PC-3 (cell line): ENCODE measurements around the gene POLR3C. TPM values are rescaled to one million over a fixed set of nuclear protein-coding genes. Genes with fewer than 3 reads are reported as not detected.

Experiments used
- ATAC-seq: fragments of 200-7000 bp; cut with Tn5 transposase; 2 replicates; pipeline ENCODE4 v1.9.1; 2020; ENCODE audit warnings: mild to moderate bottlenecking, moderate library complexity
- BruUV-seq: library from RNA; stranded (reverse); fragments of 400-500 nt; replicated peaks from 2 replicates; lab custom pipeline; 2021; lab: Mats Ljungman, UMichigan
- CTCF ChIA-PET: fragments of 300-600 bp; sonication (Branson Sonifier 250); formaldehyde crosslinking; loops from one replicate; lab custom pipeline; 2022; ENCODE audit warnings: antibody characterized with exemption; lab: Charles Lee
- POLR2A ChIA-PET: fragments of 300-600 bp; sonication (Branson Sonifier 250); formaldehyde crosslinking; loops from one replicate; lab custom pipeline; 2022; ENCODE audit warnings: antibody characterized with exemption; ENCODE audit not compliant: unreplicated experiment; lab: Charles Lee
- DNase-seq: peaks from one replicate; pipeline ENCODE4 v3.0.0-alpha.2; 2015
- H2AFZ ChIP-seq: fragments of 300-600 bp; sonication (generic); 2 replicates; pipeline ENCODE4 v1.6.0; 2016; ENCODE audit warnings: antibody characterized with exemption, low read length
- H3F3A ChIP-seq: fragments of 300-600 bp; sonication (generic); one replicate; pipeline ENCODE4 v1.6.0; 2017; ENCODE audit warnings: antibody characterized with exemption, low read length, control low read depth, mild to moderate bottlenecking; ENCODE audit not compliant: unreplicated experiment
- H3K27ac ChIP-seq: fragments of 300-600 bp; sonication (generic); 2 replicates; pipeline ENCODE4 v1.5.1; 2016; ENCODE audit warnings: mild to moderate bottlenecking, low read length
- H3K27me3 ChIP-seq: fragments of 300-600 bp; sonication (generic); 2 replicates; pipeline ENCODE4 v1.6.1; 2016; ENCODE audit warnings: low read length, mixed read lengths
- H3K36me3 ChIP-seq: fragments of 300-600 bp; sonication (generic); 2 replicates; pipeline ENCODE4 v1.6.1; 2016; ENCODE audit warnings: low read depth, mixed run types, low read length, mixed read lengths
- H3K4me1 ChIP-seq: fragments of 300-600 bp; sonication (generic); 2 replicates; pipeline ENCODE4 v1.5.1; 2016; ENCODE audit warnings: low read length; ENCODE audit not compliant: insufficient read depth
- H3K4me2 ChIP-seq: fragments of 300-600 bp; sonication (generic); 2 replicates; pipeline ENCODE4 v1.6.0; 2016; ENCODE audit warnings: low read length
- H3K4me3 ChIP-seq: fragments of 300-600 bp; sonication (generic); 2 replicates; pipeline ENCODE4 v1.5.1; 2016; ENCODE audit warnings: mild to moderate bottlenecking, low read length, mixed read lengths
- H3K79me2 ChIP-seq: fragments of 300-600 bp; sonication (generic); 2 replicates; pipeline ENCODE4 v1.6.1; 2017; ENCODE audit warnings: low read length, mixed read lengths
- H3K9ac ChIP-seq: fragments of 300-600 bp; sonication (generic); 2 replicates; pipeline ENCODE4 v1.6.0; 2016; ENCODE audit warnings: mild to moderate bottlenecking, low read length
- H3K9me2 ChIP-seq: fragments of 300-600 bp; sonication (generic); replicated peaks from 2 replicates; pipeline ENCODE4 v1.6.1; 2016; ENCODE audit warnings: mixed run types, low read length, mixed read lengths
- H3K9me3 ChIP-seq: fragments of 300-600 bp; sonication (generic); 2 replicates; pipeline ENCODE4 v1.6.1; 2016; ENCODE audit warnings: low read length, mixed read lengths
- H4K20me1 ChIP-seq: fragments of 300-600 bp; sonication (generic); 2 replicates; pipeline ENCODE4 v1.6.1; 2016; ENCODE audit warnings: low read length, mixed read lengths
- EZH2 ChIP-seq: fragments of 300-600 bp; sonication (generic); IDR thresholded peaks from one replicate; pipeline ENCODE4 v1.6.1; 2017; ENCODE audit warnings: antibody characterized with exemption, mild to moderate bottlenecking, low read length; ENCODE audit not compliant: unreplicated experiment
- EZH2phosphoT487 ChIP-seq: fragments of 300-600 bp; sonication (generic); IDR thresholded peaks from 2 replicates; pipeline ENCODE4 v1.6.1; 2018; ENCODE audit warnings: mild to moderate bottlenecking, antibody characterized with exemption, low read length, borderline replicate concordance
- intact Hi-C: fragments of 100-400 bp; cut with micrococcal nuclease; formaldehyde crosslinking; loops from 2 replicates; pipeline ENCODE4 v1.9.0; 2023
- total RNA-seq: library from RNA; depleted of rRNA; stranded (reverse); fragments of >200 nt; gene quantifications from 2 replicates; pipeline ENCODE4 v1.2.3, GENCODE V29; 2014
- TF ChIP-seq, protein P1 (sequence below): fragments of 300-600 bp; sonication (generic); conservative IDR thresholded peaks from 2 replicates; pipeline ENCODE4 v1.5.1; 2017; ENCODE audit warnings: antibody characterized with exemption, low read depth, mild to moderate bottlenecking, low read length

Gene POLR3C
- total RNA-seq, 1 experiment from 2014 or later = 41.5 TPM

DNA sequence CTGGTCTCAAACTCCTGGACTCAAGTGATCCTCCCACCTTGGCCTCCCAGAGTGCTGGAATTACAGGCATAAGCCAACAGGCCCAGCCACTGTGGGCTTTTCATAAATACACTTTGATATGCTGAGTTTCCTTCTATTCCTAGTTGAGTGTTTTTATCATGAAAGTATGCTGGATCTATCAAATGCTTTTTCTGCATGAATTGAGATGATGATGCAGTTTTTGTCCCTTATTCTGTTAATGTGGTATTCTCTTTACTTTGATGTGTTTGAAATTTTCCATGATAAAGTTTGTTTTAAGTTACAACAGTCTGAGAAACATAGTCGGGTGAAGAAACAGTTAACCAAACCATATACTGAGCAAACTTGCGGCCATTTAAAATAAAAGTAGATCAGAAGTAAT lies 24.2 kb upstream of the POLR3C start:
- BruUV-seq = no TSS peak
- Histone ChIP-seq H3K4me2 (no peak overlapping the region), H3K4me3 (no peak overlapping the region), H3K9me2 (no peaks in the 10 kb centered on the region), H3F3A (no peaks in the 10 kb centered on the region), H3K9me3 (peaks cover 19% of the 10 kb centered on the region), H3K9ac (no peak overlapping the region), H2AFZ (no peak overlapping the region), H4K20me1 (no peaks in the 10 kb centered on the region), H3K27ac (no peak overlapping the region), H3K36me3 (peaks cover 27% of the 10 kb centered on the region), H3K27me3 (no peaks in the 10 kb centered on the region), H3K4me1 (peaks cover 26% of the 10 kb centered on the region), H3K79me2 (peaks cover 65% of the 10 kb centered on the region)
- no peak for ATAC-seq
- TF ChIP-seq EZH2phosphoT487 (no peak), EZH2 (no peak)
- TF ChIP-seq, protein P1, sequence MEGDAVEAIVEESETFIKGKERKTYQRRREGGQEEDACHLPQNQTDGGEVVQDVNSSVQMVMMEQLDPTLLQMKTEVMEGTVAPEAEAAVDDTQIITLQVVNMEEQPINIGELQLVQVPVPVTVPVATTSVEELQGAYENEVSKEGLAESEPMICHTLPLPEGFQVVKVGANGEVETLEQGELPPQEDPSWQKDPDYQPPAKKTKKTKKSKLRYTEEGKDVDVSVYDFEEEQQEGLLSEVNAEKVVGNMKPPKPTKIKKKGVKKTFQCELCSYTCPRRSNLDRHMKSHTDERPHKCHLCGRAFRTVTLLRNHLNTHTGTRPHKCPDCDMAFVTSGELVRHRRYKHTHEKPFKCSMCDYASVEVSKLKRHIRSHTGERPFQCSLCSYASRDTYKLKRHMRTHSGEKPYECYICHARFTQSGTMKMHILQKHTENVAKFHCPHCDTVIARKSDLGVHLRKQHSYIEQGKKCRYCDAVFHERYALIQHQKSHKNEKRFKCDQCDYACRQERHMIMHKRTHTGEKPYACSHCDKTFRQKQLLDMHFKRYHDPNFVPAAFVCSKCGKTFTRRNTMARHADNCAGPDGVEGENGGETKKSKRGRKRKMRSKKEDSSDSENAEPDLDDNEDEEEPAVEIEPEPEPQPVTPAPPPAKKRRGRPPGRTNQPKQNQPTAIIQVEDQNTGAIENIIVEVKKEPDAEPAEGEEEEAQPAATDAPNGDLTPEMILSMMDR = no peak
- intact Hi-C loops = loop anchor here (10.0 kb wide), 1 partner anchor 45 kb away; no protein-coding TSS in a partner anchor
- no peak for DNase-seq
- POLR2A ChIA-PET = no interaction called here
- CTCF ChIA-PET = no interaction called here

DNA sequence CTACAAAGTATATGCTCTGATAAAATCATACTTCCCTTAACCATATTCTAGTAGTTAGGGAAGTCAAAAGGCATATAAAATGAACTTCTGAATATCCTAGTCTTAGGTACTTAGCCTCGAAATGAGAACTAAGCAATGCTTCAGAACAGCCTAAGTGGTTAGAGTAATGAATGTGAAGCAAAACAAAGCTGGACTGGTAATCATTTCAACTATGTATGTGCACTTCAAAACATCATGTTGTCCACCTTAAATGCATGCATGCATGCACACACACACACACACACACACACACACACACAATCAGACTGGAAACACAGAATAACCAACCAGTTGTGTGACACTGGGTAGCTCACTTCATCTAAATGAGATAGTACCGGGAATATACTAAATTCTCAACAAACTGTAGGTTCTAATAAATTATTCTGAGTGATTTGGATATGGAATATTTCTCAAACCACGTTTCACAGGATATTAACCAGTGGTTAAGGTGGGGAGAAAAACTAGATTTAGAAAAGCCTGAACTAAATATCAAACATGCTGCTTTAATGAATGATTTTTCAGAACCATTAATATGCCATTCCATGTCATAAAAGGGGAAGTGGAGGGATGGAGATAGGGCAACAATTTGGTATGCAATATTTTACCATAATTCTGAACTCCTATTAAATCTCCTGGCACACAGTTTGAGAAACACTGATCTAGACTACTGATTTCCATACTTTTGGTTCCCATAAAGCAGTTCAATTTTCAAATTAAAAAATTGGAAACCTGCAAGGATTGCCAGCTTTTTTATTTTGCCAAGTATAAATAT lies 19.6 kb upstream of the POLR3C start:
- intact Hi-C loops = loop anchor here (10.0 kb wide), 1 partner anchor 50 kb away; no protein-coding TSS in a partner anchor
- ATAC-seq (no peak; the same call in 1 of the 2 replicates), DNase-seq (no peak)
- Histone ChIP-seq H2AFZ (no peak overlapping the region), H3F3A (no peaks in the 10 kb centered on the region), H3K27me3 (no peaks in the 10 kb centered on the region), H4K20me1 (no peaks in the 10 kb centered on the region), H3K9me3 (no peaks in the 10 kb centered on the region), H3K9me2 (no peaks in the 10 kb centered on the region), H3K36me3 (no peaks in the 10 kb centered on the region), H3K79me2 (peaks cover 86% of the 10 kb centered on the region), H3K27ac (peak overlapping the region; percentile 59), H3K4me3 (no peak overlapping the region), H3K4me2 (no peak overlapping the region), H3K9ac (no peak overlapping the region), H3K4me1 (peaks cover 26% of the 10 kb centered on the region)
- no peak for TF ChIP-seq EZH2
- TF ChIP-seq, protein P1 = no peak
- no peak for TF ChIP-seq EZH2phosphoT487
- BruUV-seq = no TSS peak
- POLR2A ChIA-PET = interaction anchor here (0.5 to 0.6 kb wide), 2 partner anchors 19 to 339 kb away, joined by 4 to 6 read pairs; partner anchors contain the start of gene RNF115
- CTCF ChIA-PET = interaction anchor here (0.5 kb wide), 1 partner anchor 22 kb away, joined by 3 read pairs; no protein-coding TSS in a partner anchor

DNA sequence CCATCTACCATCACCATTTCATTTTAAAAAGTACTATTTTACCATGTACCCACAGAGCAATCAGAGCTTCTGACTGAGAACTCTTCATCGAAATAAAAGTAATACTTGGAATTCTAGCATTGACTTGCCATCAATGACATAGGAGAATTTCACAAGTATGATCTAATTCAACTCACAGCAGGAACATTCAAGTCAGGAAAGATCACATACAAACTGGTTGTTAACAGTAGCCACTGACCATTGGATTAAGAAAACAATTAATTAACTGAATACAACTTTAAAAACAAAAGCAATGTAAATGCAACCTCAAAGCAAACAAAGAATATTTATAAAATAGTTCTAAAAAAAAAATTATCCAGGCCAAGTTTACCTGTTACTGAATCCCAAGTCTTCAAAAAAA lies 18.9 kb upstream of the POLR3C start:
- Histone ChIP-seq H3K27me3 (no peaks in the 10 kb centered on the region), H3K27ac (no peak overlapping the region), H3K4me2 (no peak overlapping the region), H3K79me2 (peaks cover 84% of the 10 kb centered on the region), H3K9me2 (no peaks in the 10 kb centered on the region), H3K9me3 (no peaks in the 10 kb centered on the region), H3K36me3 (no peaks in the 10 kb centered on the region), H3K4me1 (peaks cover 26% of the 10 kb centered on the region), H3K9ac (no peak overlapping the region), H3K4me3 (no peak overlapping the region), H2AFZ (no peak overlapping the region), H3F3A (no peaks in the 10 kb centered on the region), H4K20me1 (no peaks in the 10 kb centered on the region)
- ChIA-PET POLR2A (no interaction called here), CTCF (interaction anchor here (0.5 kb wide), 1 partner anchor 23 kb away, joined by 3 read pairs; no protein-coding TSS in a partner anchor)
- TF ChIP-seq EZH2phosphoT487 = no peak
- no peak for TF ChIP-seq EZH2
- TF ChIP-seq, protein P1 = no peak
- no TSS peak for BruUV-seq
- ATAC-seq (no peak), DNase-seq (no peak)
- intact Hi-C loops = loop anchor here (10.0 kb wide), 1 partner anchor 50 kb away; no protein-coding TSS in a partner anchor
